T-helper 2 cell treated with Interferon-gamma antibody and Interleukin-4, amounts not matched to agents 5 μg/mL and 100 μg/mL, for 36 hours (primary cell): Measurements from ENCODE around the gene IRS2.

Experiments used
- DNase-seq: peaks from one replicate; pipeline ENCODE4 v3.0.0; 2021; ENCODE audit warnings: low spot score
- H3K27ac Mint-ChIP-seq: one replicate; pipeline ENCODE4 v1.8.0; 2021; ENCODE audit warnings: mild to moderate bottlenecking, mixed read lengths
- H3K27me3 Mint-ChIP-seq: one replicate; pipeline ENCODE4 v1.8.0; 2021; ENCODE audit warnings: low read depth, mixed read lengths
- H3K36me3 Mint-ChIP-seq: one replicate; pipeline ENCODE4 v1.8.0; 2021; ENCODE audit warnings: low read depth, mixed read lengths
- H3K4me1 Mint-ChIP-seq: one replicate; pipeline ENCODE4 v1.8.0; 2021; ENCODE audit warnings: low read depth, mixed read lengths
- H3K4me3 Mint-ChIP-seq: one replicate; pipeline ENCODE4 v1.8.0; 2022; ENCODE audit warnings: mild to moderate bottlenecking, moderate library complexity, mixed read lengths
- H3K9me3 Mint-ChIP-seq: one replicate; pipeline ENCODE4 v1.8.0; 2021; ENCODE audit warnings: mixed read lengths

The IRS2 gene

DNA sequence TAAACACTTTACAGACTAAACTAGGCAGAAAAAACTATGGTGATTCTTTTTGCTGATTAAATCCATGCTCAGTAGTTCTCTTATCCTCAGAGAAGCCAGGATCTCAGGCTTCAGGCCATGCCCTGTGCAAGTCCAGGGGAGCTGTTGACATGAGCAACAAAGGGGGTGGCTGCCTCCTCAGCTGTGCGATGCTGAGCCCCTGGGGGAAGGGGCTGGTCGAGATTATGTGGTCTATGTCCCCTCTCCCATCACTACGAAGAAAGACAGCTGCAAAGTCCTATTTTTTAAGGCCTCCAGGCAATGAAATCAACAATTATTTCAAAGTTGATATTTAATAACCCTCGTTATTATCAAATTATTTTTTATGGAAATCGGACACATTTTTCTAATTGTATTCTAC lies 37.0 kb downstream of the IRS2 start:
- Mint-ChIP-seq H3K4me3 (no peak overlapping the region), H3K27ac (no peak overlapping the region), H3K27me3 (peaks cover 7% of the 10 kb centered on the region), H3K36me3 (peaks cover 3% of the 10 kb centered on the region), H3K4me1 (peaks cover 1% of the 10 kb centered on the region), H3K9me3 (no peaks in the 10 kb centered on the region)
- no peak for DNase-seq

DNA sequence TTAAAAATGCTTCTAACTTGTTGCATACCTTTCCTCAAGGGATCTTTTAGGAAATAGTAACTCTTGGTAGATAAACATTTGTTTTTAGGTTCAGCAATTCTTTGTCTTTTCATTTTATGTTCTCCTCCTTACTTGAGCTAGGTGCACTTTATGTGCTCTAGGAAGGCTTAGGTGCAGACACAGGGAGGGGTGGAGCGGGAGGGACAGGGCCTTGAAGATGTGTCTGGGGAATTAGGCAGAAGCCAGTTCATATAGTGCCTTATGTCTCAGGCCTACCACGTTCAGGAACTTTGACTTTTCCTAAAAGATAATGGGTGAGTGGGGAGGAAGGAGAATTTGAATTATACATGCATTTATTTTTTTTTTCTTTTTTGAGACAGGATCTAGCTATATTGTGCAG lies 37.7 kb downstream of the IRS2 start:
- Mint-ChIP-seq H3K36me3 (peaks cover 3% of the 10 kb centered on the region), H3K4me3 (no peak overlapping the region), H3K27me3 (peaks cover 7% of the 10 kb centered on the region), H3K27ac (no peak overlapping the region), H3K4me1 (peaks cover 8% of the 10 kb centered on the region), H3K9me3 (no peaks in the 10 kb centered on the region)
- no peak for DNase-seq

DNA sequence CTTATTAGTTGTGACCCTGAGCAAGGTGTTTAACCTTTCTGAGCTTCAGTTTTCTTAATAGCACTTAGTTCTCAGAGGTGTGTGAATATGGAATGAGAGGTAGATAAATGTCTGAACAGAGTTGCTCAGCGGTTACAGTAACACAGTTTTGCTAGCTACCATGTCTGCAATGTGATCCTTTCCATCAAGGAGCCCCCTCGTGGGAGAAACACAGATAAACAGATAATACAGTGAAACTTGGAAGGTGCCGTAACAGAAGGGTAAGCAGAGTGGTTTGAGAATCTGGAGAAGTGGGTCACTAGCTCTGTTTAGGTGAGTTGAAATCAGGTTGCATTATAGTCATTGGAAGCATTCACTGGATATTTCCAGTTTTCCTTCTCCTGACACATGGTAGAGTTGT lies 38.9 kb downstream of the IRS2 start:
- DNase-seq: no peak
- no peak overlapping the region for H3K27ac Mint-ChIP-seq
- H3K36me3 Mint-ChIP-seq: no peaks in the 10 kb centered on the region
- H3K4me1 Mint-ChIP-seq: peaks cover 13% of the 10 kb centered on the region
- H3K27me3 Mint-ChIP-seq: peaks cover 7% of the 10 kb centered on the region
- H3K9me3 Mint-ChIP-seq: no peaks in the 10 kb centered on the region
- H3K4me3 Mint-ChIP-seq: no peak overlapping the region

DNA sequence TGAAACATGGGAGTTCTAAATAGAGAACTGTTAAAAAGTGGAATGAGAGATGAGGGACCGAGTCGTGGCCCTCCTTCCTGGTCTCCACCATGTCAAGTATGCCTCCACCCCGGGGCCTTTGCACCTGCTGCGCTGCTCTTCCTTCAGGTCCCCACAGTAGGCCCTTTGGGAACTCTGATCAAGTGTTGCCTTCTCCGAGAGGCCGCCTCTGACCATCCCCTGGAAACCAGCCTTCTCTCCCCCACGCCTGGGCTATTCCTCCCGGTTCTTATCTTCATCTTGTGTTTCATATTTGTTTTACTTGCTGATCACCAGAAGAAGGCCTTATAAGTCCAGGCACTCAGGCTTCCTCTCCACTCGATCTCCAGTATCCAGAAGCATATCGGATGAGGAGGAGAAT lies 40.0 kb downstream of the IRS2 start:
- peaks cover 13% of the 10 kb centered on the region for H3K4me1 Mint-ChIP-seq
- no peaks in the 10 kb centered on the region for H3K9me3 Mint-ChIP-seq
- H3K27me3 Mint-ChIP-seq: peaks cover 7% of the 10 kb centered on the region

DNA sequence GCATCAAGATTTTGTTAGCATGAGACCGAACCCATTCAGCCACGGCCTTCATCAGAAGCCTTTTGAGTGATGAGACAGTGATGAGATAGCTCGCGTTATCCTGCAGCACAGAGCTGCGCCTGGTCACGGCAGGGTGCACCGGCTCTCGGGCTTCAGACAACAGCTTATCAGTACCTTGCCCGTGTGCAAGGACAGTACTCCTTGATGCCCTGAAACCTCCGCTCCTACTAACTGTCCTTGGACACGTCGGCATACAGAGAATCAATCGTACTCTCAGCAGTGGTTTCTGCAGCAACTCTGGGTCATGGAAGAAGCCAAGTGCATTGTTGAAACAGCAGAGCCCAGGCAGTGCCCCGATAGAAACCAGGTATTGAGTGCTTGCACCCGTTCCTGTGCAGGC lies 40.7 kb downstream of the IRS2 start:
- Mint-ChIP-seq H3K9me3 (no peaks in the 10 kb centered on the region), H3K4me3 (no peak overlapping the region), H3K27me3 (peaks cover 7% of the 10 kb centered on the region), H3K4me1 (peaks cover 13% of the 10 kb centered on the region), H3K27ac (no peak overlapping the region), H3K36me3 (no peaks in the 10 kb centered on the region)
- DNase-seq: no peak

More for the DNA sequence above, 40.0 kb downstream of the IRS2 start:
- Mint-ChIP-seq H3K4me3 (no peak overlapping the region), H3K27ac (no peak overlapping the region), H3K36me3 (no peaks in the 10 kb centered on the region)
- DNase-seq: no peak

DNA sequence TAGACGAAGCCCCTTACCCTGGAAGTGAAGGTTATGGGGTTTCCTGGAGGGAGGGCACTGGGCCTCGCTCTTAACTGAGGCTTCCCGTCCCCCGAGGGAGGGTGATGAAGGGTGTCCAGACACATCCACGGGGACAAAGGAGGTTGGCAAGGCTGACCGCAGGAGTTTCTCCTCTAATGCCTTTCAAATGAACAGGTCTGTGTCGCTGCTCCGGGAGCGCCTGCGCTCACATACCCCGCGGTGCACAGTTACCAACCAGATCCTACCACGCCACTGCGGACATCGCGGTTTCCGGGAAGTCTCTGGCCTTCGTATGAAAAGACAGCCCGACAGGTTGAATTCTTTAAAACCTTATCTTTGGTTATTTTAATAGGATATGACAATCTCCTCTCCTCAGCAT lies 41.3 kb downstream of the IRS2 start:
- H3K4me1 Mint-ChIP-seq: peaks cover 13% of the 10 kb centered on the region
- no peak overlapping the region for H3K4me3 Mint-ChIP-seq
- peaks cover 7% of the 10 kb centered on the region for H3K27me3 Mint-ChIP-seq
- no peaks in the 10 kb centered on the region for H3K9me3 Mint-ChIP-seq
- no peaks in the 10 kb centered on the region for H3K36me3 Mint-ChIP-seq
- no peak overlapping the region for H3K27ac Mint-ChIP-seq
- DNase-seq: no peak

DNA sequence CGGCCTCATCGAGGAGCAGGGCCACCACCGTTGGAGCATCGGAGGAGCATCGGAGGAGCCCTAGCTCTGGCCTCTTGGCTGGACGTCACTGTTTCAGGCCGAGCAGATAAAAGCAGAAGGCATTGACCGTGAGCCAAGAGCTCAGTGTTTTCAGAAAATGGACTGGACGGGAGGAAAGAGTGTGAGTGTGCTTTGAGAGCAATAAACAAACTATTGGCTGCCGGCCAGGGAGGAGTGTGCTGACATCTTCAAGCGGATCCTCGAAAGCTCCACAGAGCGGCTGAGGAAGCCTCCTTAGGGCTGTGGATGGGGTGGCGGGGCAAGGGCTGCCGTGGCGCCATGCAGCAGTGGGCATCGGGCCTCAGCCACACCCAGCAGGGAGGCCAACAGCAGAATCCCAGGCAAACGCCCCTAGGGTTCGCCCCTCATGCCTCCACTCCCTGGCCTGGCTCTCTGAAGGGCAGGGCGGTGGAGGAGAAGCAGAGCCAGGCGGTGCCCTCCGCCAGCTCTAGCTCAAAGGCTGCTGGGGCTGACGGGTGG lies 41.8 kb downstream of the IRS2 start:
- H3K9me3 Mint-ChIP-seq: no peaks in the 10 kb centered on the region
- no peaks in the 10 kb centered on the region for H3K36me3 Mint-ChIP-seq
- H3K27ac Mint-ChIP-seq: no peak overlapping the region
- H3K4me1 Mint-ChIP-seq: peaks cover 13% of the 10 kb centered on the region
- peaks cover 7% of the 10 kb centered on the region for H3K27me3 Mint-ChIP-seq
- no peak for DNase-seq
- H3K4me3 Mint-ChIP-seq: no peak overlapping the region

DNA sequence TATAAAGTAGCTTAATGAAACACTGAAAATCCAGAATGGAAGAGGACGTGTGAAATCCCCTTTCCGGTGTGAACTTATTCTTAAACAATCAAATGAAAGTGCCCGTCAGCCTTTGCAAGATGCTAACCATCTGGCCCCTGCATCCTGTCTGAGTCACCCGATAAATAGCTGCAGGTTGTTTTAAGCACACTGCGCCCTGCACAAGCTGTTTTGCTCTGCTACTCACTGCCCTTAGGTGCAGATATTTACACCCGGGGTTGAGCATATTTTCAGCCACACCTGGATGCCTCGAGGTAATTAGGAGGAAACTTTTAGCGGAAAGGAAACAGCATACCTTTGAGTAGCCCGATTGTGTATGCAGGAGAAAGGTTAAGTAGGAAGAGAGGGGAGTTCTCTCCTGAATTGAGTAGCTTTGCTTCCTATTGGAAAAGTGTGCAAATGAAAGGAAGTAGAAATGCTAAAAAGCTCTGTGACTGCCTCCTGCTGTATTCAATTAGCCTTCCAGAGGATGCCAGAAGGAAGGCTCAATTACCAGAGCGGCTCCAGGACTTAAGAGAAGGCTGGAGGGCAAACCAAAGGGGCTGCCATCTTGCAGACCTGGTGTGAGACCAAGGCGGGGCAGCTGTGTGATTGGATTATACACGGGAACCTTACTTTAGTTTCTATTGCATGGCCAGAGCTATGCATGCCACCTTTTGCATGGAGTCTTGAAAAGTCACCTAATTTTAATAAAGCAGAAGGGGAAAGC lies 42.5 kb downstream of the IRS2 start:
- Mint-ChIP-seq H3K4me3 (peak overlapping the region; percentile 28), H3K27ac (peak overlapping the region; percentile 18)
- DNase-seq: peak; percentile 10

DNA sequence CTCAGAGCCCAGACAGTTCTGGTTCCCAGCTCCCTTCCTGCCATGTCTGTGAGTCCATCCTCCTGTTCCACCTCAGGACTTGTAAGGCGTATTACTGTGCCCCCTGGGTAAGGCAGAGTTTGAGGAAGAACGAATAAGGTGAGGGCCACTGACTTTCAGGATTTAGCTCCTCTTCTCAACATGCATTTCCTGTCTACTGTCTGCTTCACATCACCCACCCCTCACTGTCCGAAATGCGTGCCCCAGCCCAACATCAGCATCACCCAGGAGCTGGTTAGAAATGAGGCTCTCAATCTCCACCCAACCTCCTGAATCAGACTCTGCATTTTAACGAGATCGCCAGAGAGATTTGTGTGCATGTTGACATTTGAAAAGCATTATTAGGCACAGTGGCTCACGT lies 44.4 kb downstream of the IRS2 start:
- peaks cover 13% of the 10 kb centered on the region for H3K4me1 Mint-ChIP-seq
- H3K4me3 Mint-ChIP-seq: no peak overlapping the region
- H3K27me3 Mint-ChIP-seq: no peaks in the 10 kb centered on the region
- no peak overlapping the region for H3K27ac Mint-ChIP-seq
- H3K36me3 Mint-ChIP-seq: no peaks in the 10 kb centered on the region
- H3K9me3 Mint-ChIP-seq: no peaks in the 10 kb centered on the region
- no peak for DNase-seq

More for the DNA sequence above, 42.5 kb downstream of the IRS2 start:
- H3K36me3 Mint-ChIP-seq: no peaks in the 10 kb centered on the region
- peaks cover 7% of the 10 kb centered on the region for H3K27me3 Mint-ChIP-seq
- H3K4me1 Mint-ChIP-seq: peaks cover 13% of the 10 kb centered on the region
- H3K9me3 Mint-ChIP-seq: no peaks in the 10 kb centered on the region

DNA sequence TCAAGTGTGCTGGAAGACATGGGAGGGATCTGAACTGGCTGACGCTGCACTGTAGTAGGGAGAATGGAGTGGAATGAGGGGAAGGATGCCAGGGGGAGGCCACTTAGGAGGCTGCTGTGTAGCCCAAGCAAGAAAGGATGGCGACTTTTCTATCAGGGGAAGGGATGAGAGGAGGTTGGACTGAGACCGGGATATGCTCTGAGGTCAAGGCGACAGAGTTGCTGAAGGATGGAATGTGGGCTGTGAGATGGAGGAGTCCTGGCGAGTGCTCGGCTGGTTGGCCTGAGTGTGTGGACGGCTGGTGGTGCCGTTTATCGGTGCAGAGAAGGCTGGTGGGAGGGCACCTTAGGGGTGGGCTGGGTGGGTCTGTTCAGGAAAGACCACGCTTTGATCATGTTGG lies 45.7 kb downstream of the IRS2 start:
- no peaks in the 10 kb centered on the region for H3K36me3 Mint-ChIP-seq
- H3K9me3 Mint-ChIP-seq: no peaks in the 10 kb centered on the region
- H3K27ac Mint-ChIP-seq: no peak overlapping the region
- H3K4me3 Mint-ChIP-seq: no peak overlapping the region
- peaks cover 13% of the 10 kb centered on the region for H3K4me1 Mint-ChIP-seq
- no peak for DNase-seq
- no peaks in the 10 kb centered on the region for H3K27me3 Mint-ChIP-seq

DNA sequence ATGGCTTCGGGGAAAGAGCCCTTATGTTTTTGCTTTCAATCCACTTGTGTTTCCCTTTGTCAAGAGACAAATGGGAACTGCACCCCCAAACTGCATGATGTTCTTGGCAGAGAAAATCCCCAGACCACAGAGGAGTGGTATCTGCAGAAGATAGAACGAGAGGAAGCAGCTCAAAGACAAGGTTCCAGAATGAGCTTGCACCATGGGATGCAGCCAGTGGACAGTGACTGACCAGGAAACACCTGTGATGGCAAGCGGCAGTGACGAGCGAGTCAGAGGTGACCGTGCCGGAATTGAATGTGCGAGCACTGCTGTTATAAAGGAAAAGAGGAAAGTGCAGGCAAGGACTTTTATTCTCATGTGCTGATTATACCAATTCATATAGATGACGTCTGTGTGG lies 46.3 kb downstream of the IRS2 start:
- no peak overlapping the region for H3K27ac Mint-ChIP-seq
- H3K4me1 Mint-ChIP-seq: peaks cover 13% of the 10 kb centered on the region
- H3K27me3 Mint-ChIP-seq: no peaks in the 10 kb centered on the region
- H3K4me3 Mint-ChIP-seq: no peak overlapping the region
- H3K9me3 Mint-ChIP-seq: no peaks in the 10 kb centered on the region
- H3K36me3 Mint-ChIP-seq: no peaks in the 10 kb centered on the region
- no peak for DNase-seq

DNA sequence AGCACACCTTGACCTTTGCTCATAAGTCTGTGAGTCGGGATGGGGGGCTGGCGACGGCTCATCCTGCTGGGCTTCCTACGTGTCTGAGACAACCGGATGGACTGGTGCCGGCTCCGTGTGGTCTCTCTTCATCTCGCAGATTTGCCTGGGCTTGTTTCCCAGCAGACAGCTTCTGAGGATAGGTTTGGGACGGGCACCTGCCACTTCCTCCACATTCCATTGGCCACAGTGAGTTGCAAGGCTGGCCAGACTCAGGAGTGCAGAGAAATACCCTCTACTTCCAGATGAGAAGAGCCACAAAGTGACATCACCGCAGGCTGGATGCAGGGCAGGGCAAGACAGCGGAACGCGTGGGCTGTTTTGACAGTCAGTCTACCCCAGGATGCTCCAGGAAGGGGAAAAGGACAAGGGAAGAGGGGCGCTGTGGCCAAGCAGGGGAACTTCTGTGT lies 48.1 kb downstream of the IRS2 start:
- no peak overlapping the region for H3K4me3 Mint-ChIP-seq
- peaks cover 2% of the 10 kb centered on the region for H3K4me1 Mint-ChIP-seq
- no peaks in the 10 kb centered on the region for H3K9me3 Mint-ChIP-seq
- peaks cover under 1% of the 10 kb centered on the region for H3K27me3 Mint-ChIP-seq
- no peak for DNase-seq
- H3K27ac Mint-ChIP-seq: no peak overlapping the region
- no peaks in the 10 kb centered on the region for H3K36me3 Mint-ChIP-seq

DNA sequence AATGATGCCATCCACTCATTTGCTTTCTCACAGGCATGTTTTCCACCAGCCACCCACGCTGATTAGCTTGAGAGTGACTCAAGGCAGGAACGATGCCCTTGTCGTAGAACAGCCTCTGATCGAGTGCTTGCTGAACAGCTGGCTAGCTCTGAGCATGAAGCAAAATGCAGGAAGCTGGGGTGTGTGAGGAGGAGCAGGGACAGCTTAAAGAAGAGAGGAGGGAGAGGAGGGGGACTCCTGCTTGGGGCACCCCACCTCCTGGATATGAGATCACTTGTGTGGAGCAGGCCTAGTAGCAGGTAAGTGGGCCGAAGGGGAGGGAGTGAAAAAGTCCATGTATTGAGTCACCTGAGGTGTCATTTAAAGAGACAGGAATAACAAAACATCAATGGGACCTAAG lies 48.8 kb downstream of the IRS2 start:
- Mint-ChIP-seq H3K27me3 (peaks cover 2% of the 10 kb centered on the region), H3K36me3 (no peaks in the 10 kb centered on the region), H3K9me3 (no peaks in the 10 kb centered on the region), H3K27ac (no peak overlapping the region), H3K4me3 (no peak overlapping the region), H3K4me1 (no peaks in the 10 kb centered on the region)
- DNase-seq: no peak

DNA sequence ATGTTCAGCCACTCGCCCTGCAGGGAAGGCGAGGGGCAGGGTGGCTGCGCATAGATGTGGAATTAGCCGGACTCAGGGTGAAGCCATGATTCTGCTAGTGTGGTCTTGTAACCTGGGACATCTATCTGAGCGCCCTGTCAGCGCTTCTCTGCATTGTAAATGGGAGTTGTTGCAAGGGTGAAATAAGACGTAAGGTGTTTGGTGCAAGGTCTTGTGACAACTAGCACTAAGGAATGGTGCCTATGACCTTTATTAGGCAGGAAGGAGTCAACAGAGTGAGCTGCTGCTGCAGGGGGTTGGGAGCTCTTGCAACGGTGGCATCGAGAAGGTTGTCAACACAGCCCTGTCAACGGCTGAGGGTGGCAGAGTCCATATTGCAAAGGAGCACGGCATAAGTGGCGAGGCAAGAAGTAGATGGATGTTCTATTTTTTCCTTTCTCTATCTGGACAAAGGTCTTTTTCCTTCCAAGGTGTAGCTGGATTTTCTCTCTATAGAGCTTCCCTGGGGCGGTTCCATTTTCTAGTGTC lies 49.3 kb downstream of the IRS2 start:
- no peaks in the 10 kb centered on the region for H3K4me1 Mint-ChIP-seq

More for the DNA sequence above, 49.3 kb downstream of the IRS2 start:
- H3K27me3 Mint-ChIP-seq: peaks cover 2% of the 10 kb centered on the region
- no peak overlapping the region for H3K4me3 Mint-ChIP-seq
- no peak overlapping the region for H3K27ac Mint-ChIP-seq
- H3K36me3 Mint-ChIP-seq: no peaks in the 10 kb centered on the region
- no peak for DNase-seq
- peaks cover 2% of the 10 kb centered on the region for H3K9me3 Mint-ChIP-seq
